LNCaP clone FGC (cell line): ENCODE results near the gene TMCC2.

Source experiments
- DNase-seq: peaks from one replicate; pipeline ENCODE4 v3.0.0-alpha.2; 2011; ENCODE audit warnings: low read depth
- H3K4me3 ChIP-seq: 2 replicates; pipeline ENCODE4 v1.5.1; 2011; ENCODE audit warnings: mild to moderate bottlenecking, low read depth, low read length, control low read depth
- TF ChIP-seq, protein P1 (sequence below): IDR thresholded peaks from 2 replicates; pipeline ENCODE4 v1.5.1; 2012; ENCODE audit warnings: mild to moderate bottlenecking; ENCODE audit not compliant: control insufficient read depth, insufficient read depth; ENCODE audit errors: extremely low read depth

The TMCC2 gene

GRCh38 chr1:205199931-205200299 lies 27.8 kb upstream of the TMCC2 start:
- TF ChIP-seq, protein P1, sequence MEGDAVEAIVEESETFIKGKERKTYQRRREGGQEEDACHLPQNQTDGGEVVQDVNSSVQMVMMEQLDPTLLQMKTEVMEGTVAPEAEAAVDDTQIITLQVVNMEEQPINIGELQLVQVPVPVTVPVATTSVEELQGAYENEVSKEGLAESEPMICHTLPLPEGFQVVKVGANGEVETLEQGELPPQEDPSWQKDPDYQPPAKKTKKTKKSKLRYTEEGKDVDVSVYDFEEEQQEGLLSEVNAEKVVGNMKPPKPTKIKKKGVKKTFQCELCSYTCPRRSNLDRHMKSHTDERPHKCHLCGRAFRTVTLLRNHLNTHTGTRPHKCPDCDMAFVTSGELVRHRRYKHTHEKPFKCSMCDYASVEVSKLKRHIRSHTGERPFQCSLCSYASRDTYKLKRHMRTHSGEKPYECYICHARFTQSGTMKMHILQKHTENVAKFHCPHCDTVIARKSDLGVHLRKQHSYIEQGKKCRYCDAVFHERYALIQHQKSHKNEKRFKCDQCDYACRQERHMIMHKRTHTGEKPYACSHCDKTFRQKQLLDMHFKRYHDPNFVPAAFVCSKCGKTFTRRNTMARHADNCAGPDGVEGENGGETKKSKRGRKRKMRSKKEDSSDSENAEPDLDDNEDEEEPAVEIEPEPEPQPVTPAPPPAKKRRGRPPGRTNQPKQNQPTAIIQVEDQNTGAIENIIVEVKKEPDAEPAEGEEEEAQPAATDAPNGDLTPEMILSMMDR: no peak
- DNase-seq: no peak

GRCh38 chr1:205204552-205204951 lies 23.2 kb upstream of the TMCC2 start:
- DNase-seq: no peak
- TF ChIP-seq, protein P1: no peak
- H3K4me3 ChIP-seq: no peak overlapping the region

More at GRCh38 chr1:205199931-205200299, 27.8 kb upstream of the TMCC2 start:
- H3K4me3 ChIP-seq: no peak overlapping the region

DNA sequence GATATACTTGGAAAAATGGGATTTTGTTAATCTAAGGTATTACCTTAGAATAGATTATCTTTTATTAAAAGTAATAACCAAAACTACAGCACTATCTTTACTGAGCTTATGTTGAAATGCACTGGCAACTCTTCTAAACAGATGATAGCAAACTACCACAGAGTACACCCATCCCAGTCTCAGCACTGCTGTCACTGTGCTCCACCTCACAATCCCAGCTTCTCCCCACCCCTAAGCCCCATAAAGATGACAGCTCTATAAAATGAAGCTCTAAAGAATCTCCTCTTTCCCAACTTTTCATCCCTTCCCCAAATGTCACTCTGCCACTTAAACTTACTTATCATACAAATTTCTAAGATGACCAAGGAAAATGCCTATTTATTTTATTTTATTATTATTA lies 22.7 kb upstream of the TMCC2 start:
- TF ChIP-seq, protein P1: no peak
- no peak overlapping the region for H3K4me3 ChIP-seq
- DNase-seq: no peak

DNA sequence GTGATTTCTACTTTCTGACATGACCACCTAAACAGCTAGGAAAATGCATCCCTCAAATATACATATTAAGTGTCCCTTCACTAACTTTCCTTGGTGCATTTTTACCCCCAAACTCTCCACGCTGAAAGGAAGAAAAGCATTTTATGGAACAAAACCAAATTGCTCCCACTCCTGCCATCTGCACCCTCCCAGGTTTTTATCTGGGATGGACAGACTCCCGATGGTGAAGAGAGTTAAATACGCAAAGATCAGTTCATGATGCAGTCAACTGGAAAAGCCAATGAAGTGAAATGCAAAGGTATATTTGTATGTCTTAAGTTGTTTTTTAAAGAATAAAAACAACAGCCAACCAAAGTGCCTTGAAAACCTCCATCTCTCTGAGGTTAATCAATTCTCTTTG lies 18.9 kb upstream of the TMCC2 start:
- no peak for DNase-seq
- no peak overlapping the region for H3K4me3 ChIP-seq
- TF ChIP-seq, protein P1: no peak

GRCh38 chr1:205210756-205211168 lies 17.0 kb upstream of the TMCC2 start:
- no peak for DNase-seq
- peak overlapping the region; percentile 95 for H3K4me3 ChIP-seq
- TF ChIP-seq, protein P1: no peak

- peak; percentile 88 for DNase-seq
- TF ChIP-seq, protein P1: 0 out of 2 replicates have a peak, but pooled peaks have one; percentile 6
- peak within 1 kb of the TSS; percentile 95 for H3K4me3 ChIP-seq
These were observed 16.4 kb upstream of the TMCC2 start, which contains the start of gene DSTYK for GRCh38 chr1:205211169-205211838. Gene DSTYK (minus strand): TSS chr1:205211702. CDS start chr1:205211535, 167 bp downstream.
